ENCODE measurements around the gene TBX18. TPM values are rescaled to one million over a fixed set of nuclear protein-coding genes. Genes with fewer than 3 reads are reported as not detected.

Gene TBX18
- total RNA-seq, 1 experiment from 2014 or later, result under 0.01 TPM

GRCh38 chr6:84652356-84653026, 111.9 kb downstream of the TBX18 start:
- no peaks in the 10 kb centered on the region for H3K27me3 ChIP-seq (ENCODE audit: control insufficient read depth, insufficient read depth, low read length)
- no peak for DNase-seq

DNA sequence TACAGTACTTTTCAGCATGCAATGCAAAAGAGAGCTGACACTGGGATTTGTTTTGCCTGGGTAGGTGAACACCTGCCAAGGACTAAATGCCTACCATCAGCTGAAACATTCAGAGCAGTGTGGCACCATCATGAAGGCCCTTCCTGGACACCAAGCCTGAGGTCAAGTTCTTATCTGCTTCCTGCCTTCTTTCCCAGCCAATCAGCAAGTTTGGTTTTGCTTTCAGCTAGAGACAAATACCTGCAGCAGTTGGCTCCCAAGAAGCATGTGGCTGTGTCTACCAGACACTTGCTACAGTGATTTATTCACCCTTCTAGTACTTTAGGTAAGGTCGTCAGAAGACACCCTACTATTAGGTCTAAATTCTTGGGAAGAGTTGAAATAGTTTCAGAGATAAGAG, 112.8 kb downstream of the TBX18 start:
- Histone ChIP-seq H3K27me3 (ENCODE audit: control insufficient read depth, insufficient read depth, low read length) (no peaks in the 10 kb centered on the region), H3K36me3 (replicated peaks; ENCODE audit: control insufficient read depth, insufficient read depth, low read length) (no peaks in the 10 kb centered on the region)

More at GRCh38 chr6:84652356-84653026, 111.9 kb downstream of the TBX18 start:
- H3K36me3 ChIP-seq (replicated peaks; ENCODE audit: control insufficient read depth, insufficient read depth, low read length), result no peaks in the 10 kb centered on the region
- H3K4me3 ChIP-seq (ENCODE audit: insufficient read depth, low read depth, low read length), result no peak overlapping the region

GRCh38 chr6:84648444-84648843, 116.0 kb downstream of the TBX18 start:
- no peak overlapping the region for H3K4me3 ChIP-seq (ENCODE audit: insufficient read depth, low read depth, low read length)

More for the DNA sequence above, 112.8 kb downstream of the TBX18 start:
- H3K4me3 ChIP-seq (ENCODE audit: insufficient read depth, low read depth, low read length), result no peak overlapping the region
- DNase-seq, result no peak

GRCh38 chr6:84645563-84646266, 118.7 kb downstream of the TBX18 start:
- H3K4me3 ChIP-seq (ENCODE audit: insufficient read depth, low read depth, low read length), result no peak overlapping the region
- no peaks in the 10 kb centered on the region for H3K27me3 ChIP-seq (ENCODE audit: control insufficient read depth, insufficient read depth, low read length)
- DNase-seq, result no peak
- no peaks in the 10 kb centered on the region for H3K36me3 ChIP-seq (replicated peaks; ENCODE audit: control insufficient read depth, insufficient read depth, low read length)

More at GRCh38 chr6:84648444-84648843, 116.0 kb downstream of the TBX18 start:
- no peaks in the 10 kb centered on the region for H3K27me3 ChIP-seq (ENCODE audit: control insufficient read depth, insufficient read depth, low read length)
- no peaks in the 10 kb centered on the region for H3K36me3 ChIP-seq (replicated peaks; ENCODE audit: control insufficient read depth, insufficient read depth, low read length)
- no peak for DNase-seq

DNA sequence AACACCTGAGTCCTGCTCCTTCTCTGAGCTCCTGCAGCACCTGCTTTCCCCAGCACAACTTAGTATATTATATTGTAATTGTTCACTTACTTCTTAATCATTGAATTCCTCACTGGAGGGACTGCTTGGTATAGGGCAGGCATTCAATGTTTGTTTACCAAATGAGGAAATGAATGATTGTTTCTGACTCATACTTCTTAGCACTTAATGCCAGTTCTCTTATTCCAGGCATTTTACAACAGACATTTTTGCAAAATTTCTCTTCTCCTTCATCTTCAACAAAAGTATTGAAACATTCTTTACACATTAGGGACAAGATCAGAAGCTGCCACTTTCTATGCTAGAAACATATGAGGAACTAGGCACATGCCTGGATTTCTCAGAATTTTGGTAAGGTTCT, 119.4 kb downstream of the TBX18 start:
- H3K36me3 ChIP-seq (replicated peaks; ENCODE audit: control insufficient read depth, insufficient read depth, low read length), result no peaks in the 10 kb centered on the region
- H3K27me3 ChIP-seq (ENCODE audit: control insufficient read depth, insufficient read depth, low read length), result no peaks in the 10 kb centered on the region
- DNase-seq, result no peak
- H3K4me3 ChIP-seq (ENCODE audit: insufficient read depth, low read depth, low read length), result no peak overlapping the region

DNA sequence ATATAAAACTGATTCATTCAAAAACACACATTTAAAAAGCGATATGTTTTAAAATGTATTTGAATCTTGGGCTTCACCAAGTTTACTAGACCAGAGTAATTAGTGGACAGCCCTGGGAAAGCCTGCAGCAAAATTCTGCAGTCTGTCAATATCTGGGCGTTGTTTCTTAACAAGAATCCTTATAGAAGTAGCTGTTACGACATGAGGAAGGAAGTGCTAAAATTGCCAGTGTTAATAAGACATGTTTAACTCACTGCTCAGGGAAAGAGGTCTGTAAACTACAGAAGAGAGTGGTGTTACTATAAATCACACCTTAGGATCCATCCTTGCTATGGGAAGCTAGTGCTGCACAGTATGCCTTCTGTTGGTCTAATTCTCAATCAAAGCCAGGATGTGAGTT, 120.6 kb downstream of the TBX18 start:
- Histone ChIP-seq H3K36me3 (replicated peaks; ENCODE audit: control insufficient read depth, insufficient read depth, low read length) (no peaks in the 10 kb centered on the region), H3K27me3 (ENCODE audit: control insufficient read depth, insufficient read depth, low read length) (no peaks in the 10 kb centered on the region), H3K4me3 (ENCODE audit: insufficient read depth, low read depth, low read length) (no peak overlapping the region)
- no peak for DNase-seq

DNA sequence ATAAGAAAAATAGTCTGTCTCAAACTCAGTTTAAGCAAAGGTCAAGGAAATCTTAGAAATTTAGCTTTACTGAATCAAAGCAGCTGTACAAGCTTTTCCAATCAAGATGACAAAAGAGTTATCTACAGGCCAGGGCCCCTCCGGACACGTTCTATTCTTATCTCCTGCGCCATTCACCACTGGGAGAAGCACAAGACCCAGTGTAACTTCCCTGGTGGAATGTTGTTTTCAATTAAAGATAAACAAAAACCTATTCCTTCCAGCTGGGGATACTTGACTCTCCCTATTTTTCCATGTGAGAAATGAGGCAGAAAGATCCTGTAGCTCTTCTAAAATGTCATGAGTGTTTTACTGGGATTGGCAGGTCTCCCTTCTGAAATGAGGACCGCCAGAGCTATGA, 123.3 kb downstream of the TBX18 start:
- DNase-seq, result no peak
- Histone ChIP-seq H3K4me3 (ENCODE audit: insufficient read depth, low read depth, low read length) (no peak overlapping the region), H3K36me3 (replicated peaks; ENCODE audit: control insufficient read depth, insufficient read depth, low read length) (no peaks in the 10 kb centered on the region), H3K27me3 (ENCODE audit: control insufficient read depth, insufficient read depth, low read length) (no peaks in the 10 kb centered on the region)

GRCh38 chr6:84639396-84639795, 125.0 kb downstream of the TBX18 start:
- no peak overlapping the region for H3K4me3 ChIP-seq (ENCODE audit: insufficient read depth, low read depth, low read length)
- DNase-seq, result no peak
- H3K36me3 ChIP-seq (replicated peaks; ENCODE audit: control insufficient read depth, insufficient read depth, low read length), result no peaks in the 10 kb centered on the region
- H3K27me3 ChIP-seq (ENCODE audit: control insufficient read depth, insufficient read depth, low read length), result no peaks in the 10 kb centered on the region

DNA sequence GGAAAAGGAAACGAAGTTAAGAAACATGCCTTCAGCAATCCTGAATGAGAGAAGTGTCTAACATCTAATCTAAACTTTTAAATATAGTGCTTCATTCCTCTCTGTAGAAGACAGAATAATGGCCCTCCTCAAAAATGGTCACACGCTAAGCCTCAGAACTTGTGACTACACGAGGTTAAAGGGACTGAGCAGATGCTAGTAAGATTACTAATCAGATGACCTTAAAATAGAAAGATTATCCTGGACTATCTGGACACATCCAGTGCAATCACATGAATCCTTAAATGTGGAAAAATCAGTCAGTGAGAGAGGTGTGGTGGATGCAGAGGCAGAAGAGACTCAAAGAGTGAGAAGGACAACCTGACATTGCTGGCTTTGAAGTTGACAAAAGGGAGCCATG, 126.1 kb downstream of the TBX18 start:
- Histone ChIP-seq H3K4me3 (ENCODE audit: insufficient read depth, low read depth, low read length) (no peak overlapping the region), H3K27me3 (ENCODE audit: control insufficient read depth, insufficient read depth, low read length) (no peaks in the 10 kb centered on the region), H3K36me3 (replicated peaks; ENCODE audit: control insufficient read depth, insufficient read depth, low read length) (no peaks in the 10 kb centered on the region)
- DNase-seq, result no peak

Data from H7 (cell line).